HG03139 (cell line): ENCODE results near the gene MAGI1.
"Not testable (repeated sequence)": the region's sequence is repeated elsewhere in the genome, so short reads cannot be mapped to it uniquely, and the experiment has no call there.

Experiments used
- ATAC-seq: cut with Tn5 transposase; IDR thresholded peaks from one replicate; pipeline ENCODE4 v1.9.1; 2021; ENCODE audit not compliant: unreplicated experiment

Gene MAGI1

GRCh38 chr3:65551945-65552344, 486.8 kb downstream of the MAGI1 start:
- ATAC-seq, result no peak

- ATAC-seq, result no peak
Measured at GRCh38 chr3:65550137-65550536, 488.6 kb downstream of the MAGI1 start.

- ATAC-seq, result no peak
Measured at GRCh38 chr3:65549626-65549959, 489.1 kb downstream of the MAGI1 start.

GRCh38 chr3:65548848-65549625, 489.7 kb downstream of the MAGI1 start:
- ATAC-seq, result no peak

GRCh38 chr3:65545429-65545828, 493.3 kb downstream of the MAGI1 start:
- ATAC-seq, result no peak

- ATAC-seq, result not testable (repeated sequence)
Measured at GRCh38 chr3:65543391-65543790, 495.3 kb downstream of the MAGI1 start.

- no peak for ATAC-seq
Measured at GRCh38 chr3:65540666-65541065, 498.1 kb downstream of the MAGI1 start.

GRCh38 chr3:65539616-65540015, 499.1 kb downstream of the MAGI1 start:
- no peak for ATAC-seq

- no peak for ATAC-seq
Measured at GRCh38 chr3:65538101-65538500, 500.6 kb downstream of the MAGI1 start.

GRCh38 chr3:65537109-65537508, 501.6 kb downstream of the MAGI1 start:
- ATAC-seq, result no peak

- no peak for ATAC-seq
Measured at GRCh38 chr3:65535260-65535659, 503.5 kb downstream of the MAGI1 start.

- no peak for ATAC-seq
Measured at GRCh38 chr3:65534805-65535204, 503.9 kb downstream of the MAGI1 start.

- no peak for ATAC-seq
Measured at GRCh38 chr3:65532749-65533148, 506.0 kb downstream of the MAGI1 start.

GRCh38 chr3:65532215-65532614, 506.5 kb downstream of the MAGI1 start:
- no peak for ATAC-seq

GRCh38 chr3:65531499-65531898, 507.2 kb downstream of the MAGI1 start:
- ATAC-seq, result no peak

GRCh38 chr3:65526656-65527055, 512.1 kb downstream of the MAGI1 start:
- ATAC-seq, result no peak

GRCh38 chr3:65524584-65524983, 514.1 kb downstream of the MAGI1 start:
- no peak for ATAC-seq

GRCh38 chr3:65523878-65524277, 514.8 kb downstream of the MAGI1 start:
- no peak for ATAC-seq

GRCh38 chr3:65521032-65521431, 517.7 kb downstream of the MAGI1 start:
- ATAC-seq, result no peak

- ATAC-seq, result no peak
Measured at GRCh38 chr3:65516998-65517397, 521.7 kb downstream of the MAGI1 start.

- not testable (repeated sequence) for ATAC-seq
Measured at GRCh38 chr3:65514317-65514716, 524.4 kb downstream of the MAGI1 start.

- not testable (repeated sequence) for ATAC-seq
Measured at GRCh38 chr3:65509423-65509794, 529.3 kb downstream of the MAGI1 start.

GRCh38 chr3:65508750-65509422, 529.8 kb downstream of the MAGI1 start:
- no peak for ATAC-seq
